Cerebellar cortex (tissue), 1 donor: ENCODE data around the gene TFRC.
A peak's percentile ranks its signal among the peaks of the same experiment; 100 is the strongest.
"Not testable (repeated sequence)": the region's sequence is repeated elsewhere in the genome, so short reads cannot be mapped to it uniquely, and the experiment has no call there.

ENCODE experiments used
- DNase-seq: peaks from one replicate; pipeline ENCODE4 v3.0.0-alpha.2; 2015; ENCODE audit warnings: low spot score

Gene TFRC

GRCh38 chr3:196081002-196081833 lies 672 bp downstream of the TFRC start:
- peak; percentile 50 for DNase-seq

GRCh38 chr3:196080101-196080846 lies 1.6 kb downstream of the TFRC start:
- not testable (repeated sequence) for DNase-seq

- DNase-seq, result no peak
Measured at GRCh38 chr3:196079682-196080081, 2.2 kb downstream of the TFRC start.

GRCh38 chr3:196075013-196075412 lies 6.9 kb downstream of the TFRC start:
- DNase-seq, result no peak

- DNase-seq, result peak; percentile 89
Measured at GRCh38 chr3:196073255-196073753, 8.6 kb downstream of the TFRC start.

GRCh38 chr3:196072313-196072712 lies 9.6 kb downstream of the TFRC start:
- DNase-seq, result no peak

GRCh38 chr3:196068812-196069211 lies 13.1 kb downstream of the TFRC start:
- DNase-seq, result not testable (repeated sequence)

GRCh38 chr3:196067439-196067838 lies 14.5 kb downstream of the TFRC start:
- DNase-seq, result no peak

- DNase-seq, result no peak
Measured at GRCh38 chr3:196063971-196064370, 17.9 kb downstream of the TFRC start.

- no peak for DNase-seq
Measured at GRCh38 chr3:196063456-196063855, 18.4 kb downstream of the TFRC start.

GRCh38 chr3:196063049-196063448 lies 18.8 kb downstream of the TFRC start:
- DNase-seq, result no peak

- DNase-seq, result no peak
Measured at GRCh38 chr3:196060834-196061233, 21.1 kb downstream of the TFRC start.

- no peak for DNase-seq
Measured at GRCh38 chr3:196057760-196058331, 24.0 kb downstream of the TFRC start.

GRCh38 chr3:196056371-196056770 lies 25.5 kb downstream of the TFRC start:
- DNase-seq, result not testable (repeated sequence)

- DNase-seq, result no peak
Measured at GRCh38 chr3:196055683-196056270, 26.1 kb downstream of the TFRC start.

- no peak for DNase-seq
Measured at GRCh38 chr3:196055240-196055639, 26.6 kb downstream of the TFRC start.

GRCh38 chr3:196054661-196055060 lies 27.2 kb downstream of the TFRC start:
- no peak for DNase-seq

GRCh38 chr3:196053487-196053886 lies 28.4 kb downstream of the TFRC start:
- no peak for DNase-seq

GRCh38 chr3:196051282-196052076 lies 30.4 kb downstream of the TFRC start:
- DNase-seq, result no peak

- no peak for DNase-seq
Measured at GRCh38 chr3:196050597-196050996, 31.3 kb downstream of the TFRC start.

- DNase-seq, result no peak
Measured at GRCh38 chr3:196049653-196050052, 32.2 kb downstream of the TFRC start.
